Sigmoid colon (tissue), 4 donors: ENCODE measurements around the gene AIRE.

ENCODE experiments used
- POLR2A ChIP-seq, 2 donors: fragments of 450-650 bp; IDR thresholded peaks; one replicate each; pipeline ENCODE4 v1.6.1; 2016; ENCODE audit warnings: antibody characterized with exemption in 2 of 2, mild to moderate bottlenecking in 2 of 2, moderate library complexity in 2 of 2
- POLR2AphosphoS5 ChIP-seq, 4 donors: sonication (generic); formaldehyde crosslinking; IDR thresholded peaks; one replicate each; pipeline ENCODE4 v1.6.1; 2017; ENCODE audit warnings: antibody characterized with exemption in 4 of 4
- TF ChIP-seq, protein P1 (sequence below), 4 experiments: fragments of 450-650 bp in 3 of 4; fragments of 200-600 bp in 1 of 4; IDR thresholded peaks; one replicate each; pipeline ENCODE4 v1.5.1; 2016 to 2019; ENCODE audit warnings: antibody characterized with exemption in 4 of 4, mild to moderate bottlenecking in 3 of 4, moderate library complexity in 2 of 4

DNA sequence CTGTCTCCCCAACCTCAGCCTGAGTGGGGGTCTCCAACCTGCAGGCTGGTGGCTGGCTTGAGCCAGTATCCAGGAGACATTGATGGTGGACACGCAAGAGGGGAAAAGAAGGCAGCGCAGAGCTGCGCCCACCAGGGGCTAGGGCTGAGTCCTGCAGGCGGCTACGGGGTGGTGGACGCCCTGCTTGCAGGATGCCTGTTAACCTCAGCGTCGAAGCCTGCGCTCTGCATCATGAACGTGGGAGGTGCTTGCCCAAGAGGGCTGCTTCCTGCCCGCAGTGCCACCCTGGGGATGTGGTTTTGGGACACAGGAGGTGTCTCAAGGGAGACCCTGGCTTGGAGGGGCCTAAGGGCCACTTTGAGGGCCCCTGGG is 41.9 kb downstream of the AIRE start:
- TF ChIP-seq, protein P1, sequence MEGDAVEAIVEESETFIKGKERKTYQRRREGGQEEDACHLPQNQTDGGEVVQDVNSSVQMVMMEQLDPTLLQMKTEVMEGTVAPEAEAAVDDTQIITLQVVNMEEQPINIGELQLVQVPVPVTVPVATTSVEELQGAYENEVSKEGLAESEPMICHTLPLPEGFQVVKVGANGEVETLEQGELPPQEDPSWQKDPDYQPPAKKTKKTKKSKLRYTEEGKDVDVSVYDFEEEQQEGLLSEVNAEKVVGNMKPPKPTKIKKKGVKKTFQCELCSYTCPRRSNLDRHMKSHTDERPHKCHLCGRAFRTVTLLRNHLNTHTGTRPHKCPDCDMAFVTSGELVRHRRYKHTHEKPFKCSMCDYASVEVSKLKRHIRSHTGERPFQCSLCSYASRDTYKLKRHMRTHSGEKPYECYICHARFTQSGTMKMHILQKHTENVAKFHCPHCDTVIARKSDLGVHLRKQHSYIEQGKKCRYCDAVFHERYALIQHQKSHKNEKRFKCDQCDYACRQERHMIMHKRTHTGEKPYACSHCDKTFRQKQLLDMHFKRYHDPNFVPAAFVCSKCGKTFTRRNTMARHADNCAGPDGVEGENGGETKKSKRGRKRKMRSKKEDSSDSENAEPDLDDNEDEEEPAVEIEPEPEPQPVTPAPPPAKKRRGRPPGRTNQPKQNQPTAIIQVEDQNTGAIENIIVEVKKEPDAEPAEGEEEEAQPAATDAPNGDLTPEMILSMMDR (IDR thresholded peaks at IDR 0.05), result no peak
- TF ChIP-seq POLR2A (IDR thresholded peaks at IDR 0.05) (no peak), POLR2AphosphoS5 (IDR thresholded peaks at IDR 0.05) (no peak)
